Measurements from ENCODE around the gene C1orf87.

C1orf87 gene

GRCh38 chr1:60017508-60018205 is 55.9 kb downstream of the C1orf87 start:
- TF ChIP-seq CTCF (IDR thresholded peaks at IDR 0.05): no peak

- TF ChIP-seq CTCF (IDR thresholded peaks at IDR 0.05): no peak
Observed at GRCh38 chr1:60010690-60011089, 62.9 kb downstream of the C1orf87 start.

GRCh38 chr1:60008500-60008899 is 65.1 kb downstream of the C1orf87 start:
- TF ChIP-seq CTCF (IDR thresholded peaks at IDR 0.05): no peak

- no peak for TF ChIP-seq CTCF (IDR thresholded peaks at IDR 0.05)
Observed at GRCh38 chr1:60000625-60001024, 72.9 kb downstream of the C1orf87 start.

GRCh38 chr1:59999746-60000145 is 73.8 kb downstream of the C1orf87 start:
- no peak for TF ChIP-seq CTCF (IDR thresholded peaks at IDR 0.05)

GRCh38 chr1:59999006-59999405 is 74.6 kb downstream of the C1orf87 start:
- TF ChIP-seq CTCF (IDR thresholded peaks at IDR 0.05): no peak

- TF ChIP-seq CTCF (IDR thresholded peaks at IDR 0.05): no peak
Observed at GRCh38 chr1:59997479-59998115, 76.0 kb downstream of the C1orf87 start.
